Putamen (tissue), 1 donor: Measurements from ENCODE around the gene ANKFN1.

ENCODE experiments used
- DNase-seq: peaks from one replicate; pipeline ENCODE4 v3.0.0-alpha.2; 2016; ENCODE audit warnings: low spot score

ANKFN1 gene

DNA sequence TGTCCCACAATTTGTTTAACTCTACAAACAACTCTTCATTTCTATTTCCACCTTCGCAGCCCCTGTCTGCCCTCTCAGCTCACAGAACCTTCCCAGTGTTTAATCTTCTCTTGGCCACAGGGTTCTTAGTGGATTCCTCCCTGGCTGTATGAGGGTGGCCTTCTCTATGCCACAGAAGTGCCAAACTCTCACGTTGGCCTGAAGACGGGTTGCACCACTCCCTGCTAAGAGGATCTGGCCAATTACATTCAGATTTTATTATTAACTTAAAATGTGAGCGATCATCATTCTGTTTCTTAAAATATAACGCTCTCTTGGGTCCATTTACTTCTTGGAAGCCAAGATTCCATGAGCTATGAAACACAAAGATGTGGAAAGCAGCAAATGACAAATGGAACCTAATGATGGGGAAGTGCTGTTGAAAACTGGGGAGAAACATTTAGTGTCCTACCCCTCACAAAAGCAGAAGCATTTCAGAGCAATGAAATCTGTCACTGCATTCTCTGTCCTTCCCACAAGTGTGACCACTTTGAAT is 348.9 kb downstream of the ANKFN1 start:
- no peak for DNase-seq

DNA sequence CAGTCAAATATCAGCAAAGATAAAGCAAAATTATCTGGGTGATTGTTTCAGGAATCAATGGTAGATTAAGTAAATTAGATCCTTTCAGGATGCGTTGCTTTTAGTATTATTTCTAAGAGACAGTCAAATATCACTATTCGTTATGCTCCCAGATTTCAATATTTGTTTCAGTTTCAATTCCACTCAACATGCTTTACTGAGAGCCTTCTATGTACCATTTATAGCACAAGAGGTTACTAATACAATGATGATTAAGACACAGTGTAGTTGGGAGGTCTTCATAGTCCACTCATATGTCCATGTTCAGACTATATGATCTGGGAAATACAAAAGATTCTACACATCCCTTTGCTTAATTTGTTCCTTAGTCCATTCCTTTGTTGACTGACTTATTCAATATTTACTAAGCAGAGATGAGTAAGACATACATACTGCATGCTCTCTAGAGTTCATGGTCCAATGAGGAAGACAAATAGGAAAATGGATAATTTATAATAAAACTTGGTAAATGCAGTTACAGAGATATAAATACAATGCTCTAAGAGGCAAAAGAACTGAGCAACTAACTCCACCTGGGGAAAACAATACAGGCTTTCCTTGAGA is 352.0 kb downstream of the ANKFN1 start:
- DNase-seq: no peak

DNA sequence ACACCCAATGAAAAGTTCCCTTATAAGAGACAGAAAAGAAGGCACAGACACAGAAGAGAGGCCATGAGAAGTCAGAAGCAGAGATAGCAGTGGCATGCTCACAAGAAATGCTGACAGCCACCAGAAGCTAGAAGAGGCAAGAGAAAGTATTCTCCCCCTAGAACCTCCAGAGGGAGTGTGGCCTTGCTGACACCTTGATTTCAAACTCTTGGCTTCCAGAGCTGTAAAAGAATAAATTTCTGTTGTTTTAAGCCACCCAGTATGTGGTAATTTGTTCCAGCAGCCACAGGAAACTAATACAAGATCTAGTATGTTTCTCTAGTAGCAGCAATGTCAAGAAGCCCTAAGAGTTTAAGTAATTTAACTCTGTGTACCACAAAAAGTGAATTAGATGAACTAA is 353.1 kb downstream of the ANKFN1 start:
- no peak for DNase-seq

- no peak for DNase-seq
These were observed 357.5 kb downstream of the ANKFN1 start for GRCh38 chr17:56510554-56511342.

DNA sequence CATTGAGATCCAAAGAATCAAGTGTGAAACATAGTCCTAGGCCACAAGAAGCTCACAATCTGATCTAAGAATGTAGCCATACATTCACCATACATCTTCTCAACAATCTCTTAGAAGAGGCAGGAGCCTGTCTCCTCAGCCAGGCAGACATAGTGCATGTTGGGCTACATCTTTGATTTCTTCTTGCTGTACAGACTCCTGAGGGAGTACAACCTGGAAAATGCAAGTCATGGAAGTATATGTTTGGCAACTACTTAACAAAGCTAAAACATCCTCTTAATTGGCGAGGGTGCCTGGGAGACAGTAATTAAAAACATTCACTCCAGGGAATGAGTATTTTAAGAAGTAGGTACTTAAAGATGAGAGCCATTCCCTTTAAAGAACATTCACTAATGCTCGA is 361.0 kb downstream of the ANKFN1 start:
- no peak for DNase-seq

GRCh38 chr17:56514899-56515298 is 361.6 kb downstream of the ANKFN1 start:
- no peak for DNase-seq

DNA sequence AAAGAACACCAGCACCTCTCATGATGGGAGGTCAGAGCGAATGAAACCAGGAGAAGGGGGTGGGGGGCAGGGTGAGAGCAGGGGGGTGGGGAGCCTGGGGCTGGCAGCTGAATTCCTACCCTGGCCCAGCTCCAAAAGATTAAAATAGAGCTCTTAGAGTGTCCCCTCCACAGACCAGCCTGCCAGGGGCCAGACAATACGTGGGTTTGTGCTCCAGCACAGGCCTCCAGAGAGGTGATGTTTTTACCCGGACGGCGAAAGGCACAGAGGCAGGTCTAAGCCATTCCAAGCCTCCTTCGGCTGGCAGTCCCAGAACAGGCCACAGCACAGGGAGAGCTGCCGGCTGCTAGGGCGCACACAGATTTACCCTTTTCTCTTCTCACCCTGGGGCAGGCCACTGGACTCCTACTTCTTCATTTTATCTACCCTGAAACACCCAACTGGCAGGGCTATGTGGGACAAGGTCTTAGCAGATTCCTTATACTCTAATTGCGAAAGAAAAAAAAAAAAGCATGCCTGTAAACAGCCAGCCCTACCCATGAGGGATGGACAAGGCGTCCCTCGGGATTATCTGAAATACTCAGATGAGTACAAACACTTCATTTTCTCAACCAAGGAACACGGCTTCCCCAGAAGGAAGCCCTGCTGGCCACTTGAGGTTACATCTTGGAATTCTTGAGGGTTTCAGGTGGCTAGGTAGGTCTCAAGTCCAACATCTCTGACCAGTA is 368.3 kb downstream of the ANKFN1 start:
- DNase-seq: no peak

DNA sequence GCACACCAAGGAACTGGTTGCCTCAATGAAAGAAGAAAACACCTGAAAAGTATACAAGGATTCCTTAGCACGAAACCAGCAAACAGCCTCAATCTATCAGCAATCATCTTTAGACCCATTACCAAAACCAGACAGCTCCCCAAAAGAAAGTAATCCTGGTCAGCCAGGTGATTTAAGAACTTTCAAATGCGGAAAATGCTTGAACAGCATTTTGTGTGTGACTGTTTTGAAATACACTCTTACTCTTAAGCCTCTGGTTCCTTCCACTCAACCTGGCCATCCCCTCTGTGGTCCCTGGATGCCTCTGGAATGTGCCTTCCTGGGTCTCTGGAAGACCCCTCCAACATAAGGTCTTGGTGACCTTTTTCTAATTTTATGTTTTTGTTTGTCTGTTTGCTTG is 369.8 kb downstream of the ANKFN1 start:
- DNase-seq: no peak

- no peak for DNase-seq
These were observed 375.4 kb downstream of the ANKFN1 start for GRCh38 chr17:56528696-56529095.

GRCh38 chr17:56532926-56533325 is 379.7 kb downstream of the ANKFN1 start:
- no peak for DNase-seq

DNA sequence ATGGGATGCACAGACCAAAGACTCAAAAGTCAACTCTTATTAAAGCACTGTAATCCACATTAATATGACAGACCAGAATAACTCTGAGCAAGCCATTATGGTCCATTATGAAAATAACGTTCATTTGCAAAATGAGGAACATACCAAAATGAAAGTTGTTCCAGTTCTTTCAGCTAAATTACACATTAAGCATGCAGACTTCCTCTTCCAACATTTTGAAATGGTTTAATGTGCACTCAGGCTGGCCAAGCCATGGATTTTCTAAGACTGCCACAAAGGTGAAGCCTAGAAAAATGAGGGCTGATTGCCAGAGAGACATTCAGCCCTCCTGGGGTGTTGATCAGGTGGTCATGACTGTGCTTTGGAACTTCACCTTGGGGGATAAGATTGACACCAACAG is 383.5 kb downstream of the ANKFN1 start:
- DNase-seq: no peak

DNA sequence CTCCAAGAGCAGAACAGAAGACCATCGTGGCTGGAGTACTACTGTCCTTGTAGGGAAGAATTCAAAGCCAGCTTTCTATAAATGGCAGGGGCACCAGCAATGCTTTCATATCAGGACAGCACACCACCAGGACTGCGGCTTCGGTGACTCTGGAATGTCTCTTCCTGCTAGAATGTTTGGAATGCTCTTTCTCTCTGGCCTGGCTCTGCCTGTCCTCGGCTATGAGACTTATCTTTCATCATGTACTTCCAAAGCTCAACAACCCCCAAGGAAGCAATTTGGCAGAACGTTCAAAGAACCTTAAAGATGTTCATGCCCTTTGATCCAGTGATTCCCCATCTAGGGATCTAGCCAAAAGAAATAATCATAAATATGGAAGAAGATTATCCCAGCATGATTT is 387.6 kb downstream of the ANKFN1 start:
- no peak for DNase-seq

GRCh38 chr17:56543280-56543679 is 390.0 kb downstream of the ANKFN1 start:
- DNase-seq: no peak

DNA sequence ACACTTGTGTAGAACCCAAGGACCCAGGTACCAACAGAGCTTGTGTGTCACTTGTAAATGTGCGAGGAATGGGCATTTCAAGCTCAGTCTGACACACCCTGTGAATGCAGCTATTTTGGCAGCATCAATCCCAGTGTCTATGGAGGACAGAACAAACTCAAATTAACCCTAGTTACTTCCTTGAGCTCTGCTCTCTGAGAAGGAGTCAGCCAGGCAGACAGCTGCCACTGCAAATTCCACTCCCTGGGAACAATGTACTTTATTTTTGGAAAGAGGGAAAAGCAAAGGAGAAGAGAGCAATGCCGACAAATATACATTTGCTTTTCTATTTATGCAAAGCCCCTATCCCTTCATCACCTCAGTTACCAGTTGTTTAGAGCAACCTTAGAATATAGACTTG is 391.8 kb downstream of the ANKFN1 start:
- no peak for DNase-seq

GRCh38 chr17:56545930-56546329 is 392.7 kb downstream of the ANKFN1 start:
- DNase-seq: no peak

DNA sequence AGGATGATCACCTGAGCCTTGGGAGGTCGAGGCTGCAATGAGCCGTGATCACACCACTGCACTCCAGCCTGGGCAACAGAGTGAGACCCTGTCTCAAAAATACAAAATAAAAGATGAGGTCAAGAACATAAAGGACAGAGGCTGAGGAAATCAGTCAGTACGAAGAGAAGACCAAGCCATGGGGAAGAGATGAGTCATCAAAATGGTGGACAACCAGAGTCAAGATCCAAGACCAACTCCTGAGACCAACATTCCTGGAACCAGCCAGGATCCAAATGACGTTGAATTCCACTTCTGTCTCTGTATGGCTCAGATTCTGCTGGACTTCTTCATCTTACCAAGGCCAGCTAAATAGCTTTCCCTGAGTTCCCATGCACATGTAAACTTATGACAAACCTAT is 395.4 kb downstream of the ANKFN1 start:
- no peak for DNase-seq

GRCh38 chr17:56549501-56549900 is 396.2 kb downstream of the ANKFN1 start:
- no peak for DNase-seq

GRCh38 chr17:56557682-56558081 is 404.4 kb downstream of the ANKFN1 start:
- no peak for DNase-seq

GRCh38 chr17:56558088-56558487 is 404.8 kb downstream of the ANKFN1 start:
- DNase-seq: no peak
